GM12878 (cell line): ENCODE data around the gene MSL1. TPM values are rescaled to one million over a fixed set of nuclear protein-coding genes. Genes with fewer than 3 reads are reported as not detected.
A peak's percentile ranks its signal among the peaks of the same experiment; 100 is the strongest.

Source experiments
- ASH2L ChIP-seq: fragments of 300-600, 200-600 bp; sonication (generic); IDR thresholded peaks from 2 replicates; pipeline ENCODE4 v1.6.1; 2017; ENCODE audit warnings: low read depth, mild to moderate bottlenecking, borderline replicate concordance
- BACH1 ChIP-seq: fragments of 450-650 bp; IDR thresholded peaks from 2 replicates; pipeline ENCODE4 v1.6.1; 2017; ENCODE audit warnings: mild to moderate bottlenecking, borderline replicate concordance
- CBX3 ChIP-seq: fragments of 200-600 bp; sonication (generic); IDR thresholded peaks from 2 replicates; pipeline ENCODE4 v1.6.1; 2016; ENCODE audit warnings: low read depth, borderline replicate concordance
- CHD1 ChIP-seq: IDR thresholded peaks from 2 replicates; pipeline ENCODE4 v1.6.1; 2012; ENCODE audit warnings: low read depth, low read length, improper control_type of control experiment
- CHD2 ChIP-seq: IDR thresholded peaks from 2 replicates; pipeline ENCODE4 v1.6.1; 2011; ENCODE audit warnings: low read depth, low read length, improper control_type of control experiment, borderline replicate concordance
- CREB1 ChIP-seq: IDR thresholded peaks from 2 replicates; pipeline ENCODE4 v1.6.1; 2012; ENCODE audit warnings: low read depth, mild to moderate bottlenecking, inconsistent platforms
- CTCF ChIP-seq, 3 experiments: IDR thresholded peaks in 2 of 3; conservative IDR thresholded peaks in 1 of 3; 2 replicates each; pipeline ENCODE4 v1.5.1; 2011; ENCODE audit warnings: low read depth in 3 of 3, low read length in 3 of 3, mild to moderate bottlenecking in 3 of 3, control low read depth in 2 of 3, moderate library complexity in 2 of 3, inconsistent platforms in 1 of 3, mixed read lengths in 1 of 3; ENCODE audit not compliant: control insufficient read depth in 2 of 3, insufficient read depth in 1 of 3; ENCODE audit errors: extremely low read depth in 1 of 3
- NKRF ChIP-seq: fragments of 450-650 bp; conservative IDR thresholded peaks from 2 replicates; pipeline ENCODE4 v1.6.1; 2017; ENCODE audit warnings: mild to moderate bottlenecking, moderate library complexity
- POU2F2 ChIP-seq: IDR thresholded peaks from 3 replicates; pipeline ENCODE4 v1.6.1; 2011; ENCODE audit warnings: low read depth, mild to moderate bottlenecking, low read length, borderline replicate concordance
- RFX5 ChIP-seq: IDR thresholded peaks from 2 replicates; pipeline ENCODE4 v1.6.1; 2011; ENCODE audit warnings: low read depth, low read length, improper control_type of control experiment
- SIX5 ChIP-seq: IDR thresholded peaks from 2 replicates; pipeline ENCODE4 v1.6.1; 2011; ENCODE audit warnings: mild to moderate bottlenecking, low read depth, low read length, moderate library complexity; ENCODE audit not compliant: severe bottlenecking
- SMAD5 ChIP-seq: IDR thresholded peaks from 2 replicates; pipeline ENCODE4 v1.6.1; 2016; ENCODE audit warnings: antibody characterized with exemption, low read depth
- SMC3 ChIP-seq: IDR thresholded peaks from 2 replicates; pipeline ENCODE4 v1.6.1; 2011; ENCODE audit warnings: low read length, improper control_type of control experiment, borderline replicate concordance
- SREBF1 ChIP-seq: IDR thresholded peaks from 2 replicates; pipeline ENCODE4 v1.6.1; 2012; ENCODE audit warnings: mild to moderate bottlenecking, low read length
- SRF ChIP-seq, 2 experiments: IDR thresholded peaks; 2 replicates each; pipeline ENCODE4 v1.6.1; 2011; ENCODE audit warnings: low read depth in 2 of 2, low read length in 2 of 2, mild to moderate bottlenecking in 1 of 2, moderate library complexity in 1 of 2
- TCF3 ChIP-seq: IDR thresholded peaks from 2 replicates; pipeline ENCODE4 v1.6.1; 2012; ENCODE audit warnings: low read depth, mild to moderate bottlenecking, low read length, borderline replicate concordance; ENCODE audit not compliant: insufficient read depth
- USF1 ChIP-seq: IDR thresholded peaks from 2 replicates; pipeline ENCODE4 v1.6.1; 2011; ENCODE audit warnings: borderline replicate concordance, low read depth, mild to moderate bottlenecking, moderate library complexity, mixed read lengths, low read length; ENCODE audit not compliant: insufficient read depth; ENCODE audit errors: extremely low read length
- WRNIP1 ChIP-seq: IDR thresholded peaks from 2 replicates; pipeline ENCODE4 v1.6.1; 2011; ENCODE audit warnings: low read depth, low read length, improper control_type of control experiment, borderline replicate concordance
- ZNF24 ChIP-seq: fragments of 450-650 bp; IDR thresholded peaks from 2 replicates; pipeline ENCODE4 v1.6.1; 2017; ENCODE audit warnings: antibody characterized with exemption, mild to moderate bottlenecking
- ZNF687 ChIP-seq: fragments of 450-650 bp; IDR thresholded peaks from 2 replicates; pipeline ENCODE4 v1.6.1; 2017; ENCODE audit warnings: mild to moderate bottlenecking, moderate library complexity
- polyA plus RNA-seq, 11 experiments: library from polyadenylated mRNA; depleted of rRNA in 4 of 11; unstranded in 6 of 11; stranded (reverse) in 5 of 11; fragments of >200 nt; fragmentation: Nextera tagmentation in 4 of 11; fragmentation: Illumina TruSeq in 1 of 11; extraction: Ambion mirVana in 4 of 11; extraction: Trizol in 1 of 11; gene quantifications; 1 replicate in 1 of 11; 2 replicates in 10 of 11; pipeline versions ENCODE4 v1.2.1 to v1.2.3, GENCODE V29; 2011 to 2016; ENCODE audit warnings: inconsistent platforms in 2 of 11, missing spikeins in 2 of 11, low read depth in 1 of 11
- total RNA-seq, 4 experiments: library from RNA; depleted of rRNA in 3 of 4; stranded (reverse); fragments of >200 nt in 3 of 4; fragmentation: Illumina TruSeq in 1 of 4; extraction: Trizol in 1 of 4; gene quantifications; 2 replicates each; pipeline versions ENCODE4 v1.2.1 to v1.2.3, GENCODE V29; 2013 to 2021

MSL1 gene
- total and polyA plus RNA-seq, 10 of the 15 experiments (the other 5 are each of a cell fraction or from before 2014, with no cell fraction given), result 6.1 to 95.2 (median 51.8) TPM

GRCh38 chr17:40113110-40113906 lies 8.5 kb upstream of the MSL1 start (continued):
- peak; percentile 88 for TF ChIP-seq ZNF687
- TF ChIP-seq TCF3, result 0 out of 2 replicates have a peak, but pooled peaks have one; percentile 49
- no peak for TF ChIP-seq SREBF1
- no peak for TF ChIP-seq SRF (IDR thresholded peaks at IDR 0.05; ENCODE audit: low read depth in 2 of 2, low read length in 2 of 2)
- no peak for TF ChIP-seq WRNIP1
- TF ChIP-seq ASH2L, result no peak
- no peak; the same call in 2 of the 3 replicates for TF ChIP-seq POU2F2
- no peak; the same call in 1 of the 2 replicates for TF ChIP-seq CHD2
- TF ChIP-seq SMAD5, result 0 out of 2 replicates have a peak, but pooled peaks have one; percentile 24
- TF ChIP-seq NKRF, result peak; percentile 84
- TF ChIP-seq RFX5, result no peak
- peak; percentile 92 for TF ChIP-seq USF1
- no peak for TF ChIP-seq BACH1
- TF ChIP-seq ZNF24, result no peak
- peak; percentile 90 for TF ChIP-seq SMC3
- no peak for TF ChIP-seq CBX3
- no peak; the same call in 1 of the 2 replicates for TF ChIP-seq CREB1
- no peak for TF ChIP-seq SIX5
- TF ChIP-seq CTCF (IDR thresholded peaks at IDR 0.05 in 2 of 3, conservative IDR thresholded peaks at IDR 0.05 in 1 of 3; ENCODE audit: control insufficient read depth in 2 of 3, extremely low read depth in 1 of 3, insufficient read depth in 1 of 3, low read depth in 3 of 3, low read length in 3 of 3), result peak; percentile 84 to 98 (median 91); a peak in 4 of 6 replicates
- 0 out of 2 replicates have a peak, but pooled peaks have one; percentile 57 for TF ChIP-seq CHD1
